NCI-H446 (cell line): ENCODE results near the gene ARRB2.
A peak's percentile ranks its signal among the peaks of the same experiment; 100 is the strongest.
"Not testable (repeated sequence)": the region's sequence is repeated elsewhere in the genome, so short reads cannot be mapped to it uniquely, and the experiment has no call there.

Experiments
- DNase-seq, 2 experiments: peaks; one replicate each; lab custom pipeline; 2025; lab: John Stamatoyannopoulos, UW

ARRB2 gene

DNA sequence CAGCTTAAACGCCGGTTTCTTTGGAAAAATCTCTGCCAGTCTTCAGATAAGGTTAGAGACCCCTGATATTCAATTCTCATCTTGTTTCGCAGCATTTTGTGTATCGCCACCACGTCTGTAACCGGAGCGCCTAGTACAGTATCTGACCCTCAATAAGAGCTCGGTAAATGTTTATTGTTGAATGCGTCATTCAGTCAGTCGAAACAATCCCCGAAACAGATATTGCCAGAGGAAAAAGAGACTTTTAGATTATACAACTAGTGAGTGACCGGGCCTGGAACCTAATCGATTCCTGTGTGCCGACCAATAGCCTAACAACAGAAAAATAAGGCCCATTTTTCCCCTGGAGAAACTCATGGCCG, 7.1 kb upstream of the ARRB2 start:
- DNase-seq: no peak

DNA sequence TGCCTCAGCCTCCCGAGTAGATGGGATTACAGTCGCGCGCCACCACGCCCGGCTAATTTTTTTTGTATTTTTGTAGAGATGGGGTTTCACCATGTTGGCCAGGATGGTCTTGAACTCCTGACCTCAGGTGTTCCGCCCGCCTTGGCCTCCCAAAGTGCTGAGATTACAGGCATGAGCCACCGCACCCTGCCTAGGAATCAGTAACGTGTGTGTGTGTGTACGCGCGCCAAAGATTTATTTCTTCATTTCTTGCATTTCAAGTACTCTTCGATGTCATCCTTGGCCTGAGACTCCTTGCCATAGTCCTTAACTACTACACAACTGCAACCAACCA, 5.9 kb upstream of the ARRB2 start:
- DNase-seq: not testable (repeated sequence)

DNA sequence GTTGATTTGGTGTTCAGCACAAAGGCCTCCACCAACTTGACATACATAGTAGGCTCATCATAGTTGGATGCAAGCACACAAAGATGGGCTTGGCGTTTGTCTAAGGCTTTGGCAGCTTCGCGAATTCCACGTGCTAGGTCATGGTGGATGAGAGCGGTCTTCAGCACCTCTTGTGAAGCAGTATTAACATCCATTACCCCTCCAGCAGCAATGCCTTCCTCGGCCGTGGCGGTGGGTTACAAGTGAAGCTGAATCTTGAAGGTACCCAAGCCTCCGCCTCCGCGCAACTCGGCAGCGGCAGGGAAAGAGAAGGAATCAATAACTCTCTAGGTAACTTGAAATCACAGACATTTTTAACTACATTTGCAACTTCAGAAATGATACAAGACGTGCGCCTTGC, 5.4 kb upstream of the ARRB2 start:
- no peak for DNase-seq

DNA sequence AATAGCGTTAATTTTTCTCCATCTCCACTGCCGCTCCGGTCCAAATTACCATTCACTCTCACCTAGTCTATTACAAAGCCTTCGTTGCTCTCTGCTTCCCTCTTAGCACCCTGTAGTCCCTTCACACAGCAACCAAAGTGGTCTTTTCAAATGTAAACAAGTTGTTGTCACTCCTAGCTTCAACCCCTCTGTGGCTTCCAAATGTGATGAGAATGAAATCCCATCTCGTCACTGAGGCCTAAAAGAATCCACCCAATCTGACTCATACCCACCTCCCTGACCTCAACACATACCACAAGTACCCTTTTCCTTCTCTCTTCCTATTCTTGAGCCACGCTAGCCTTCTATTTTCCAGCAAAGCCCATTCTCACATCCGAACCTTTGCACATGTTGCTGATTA, 4.3 kb upstream of the ARRB2 start:
- DNase-seq: no peak

DNA sequence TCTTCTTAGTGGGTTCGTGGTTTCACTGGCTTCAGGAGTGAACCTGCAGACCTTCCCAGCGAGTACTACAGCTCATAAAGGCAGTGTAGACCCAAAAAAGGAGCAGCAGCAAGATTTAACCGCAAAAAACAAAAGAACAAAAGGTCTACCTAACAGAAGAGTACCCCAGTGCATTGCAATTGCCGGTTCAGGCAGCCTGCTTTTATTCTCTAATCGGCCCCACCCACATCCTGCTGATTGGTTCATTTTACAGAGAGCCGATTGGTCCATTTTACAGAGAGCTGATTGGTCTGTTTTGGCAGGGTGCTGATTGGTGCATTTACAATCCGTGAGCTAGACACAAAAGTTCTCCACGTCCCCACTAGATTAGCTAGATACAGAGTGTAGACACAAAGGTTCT, 2.0 kb upstream of the ARRB2 start:
- DNase-seq: peak in 1 of 2 experiments; percentile 15

DNA sequence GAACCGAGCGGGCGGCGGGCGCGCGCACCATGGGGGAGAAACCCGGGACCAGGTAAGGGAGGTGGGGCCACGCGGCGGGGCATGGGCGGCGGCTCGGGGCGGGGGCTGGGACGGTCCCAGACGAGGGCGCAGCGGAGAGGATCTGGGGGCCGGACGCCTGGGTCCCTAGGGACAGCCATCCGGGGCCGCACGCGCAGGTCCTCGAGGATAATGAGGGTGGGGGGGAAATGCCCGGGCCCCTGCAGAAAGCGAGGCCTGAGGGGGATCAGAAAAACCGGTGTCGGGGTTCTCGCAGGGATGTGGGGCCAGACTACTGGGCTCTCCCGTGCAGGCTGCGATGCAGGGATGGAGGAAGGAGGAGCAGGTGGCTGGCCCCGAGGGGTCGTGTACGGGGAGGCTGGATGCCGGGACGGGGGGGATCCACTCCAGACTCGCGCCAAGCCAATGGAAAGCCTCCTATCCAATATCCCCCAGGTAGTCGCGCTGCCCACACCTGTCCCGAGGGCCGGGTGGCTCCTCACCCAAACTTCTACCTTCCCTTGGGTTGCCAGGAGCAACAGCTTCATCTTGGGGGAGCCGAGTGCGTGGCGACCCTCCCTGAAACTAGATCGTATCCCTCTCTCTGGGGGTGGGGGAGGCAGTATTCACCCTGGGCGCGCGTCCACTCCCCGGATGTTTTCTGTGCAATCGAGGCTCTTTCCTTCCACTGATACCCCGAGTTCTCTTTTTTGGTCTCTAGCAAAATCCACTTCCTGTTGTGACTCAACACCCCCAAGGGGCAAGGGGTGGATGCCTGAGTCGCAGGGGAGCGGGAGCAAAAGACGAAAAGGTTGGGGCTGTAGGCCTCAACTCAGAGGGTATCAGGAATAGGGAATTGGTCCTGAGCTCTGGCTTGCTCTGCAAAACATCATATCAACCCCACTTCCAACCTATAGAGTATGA, 532 bp downstream of the ARRB2 start:
- DNase-seq: peak in 1 of 2 experiments; percentile 45

DNA sequence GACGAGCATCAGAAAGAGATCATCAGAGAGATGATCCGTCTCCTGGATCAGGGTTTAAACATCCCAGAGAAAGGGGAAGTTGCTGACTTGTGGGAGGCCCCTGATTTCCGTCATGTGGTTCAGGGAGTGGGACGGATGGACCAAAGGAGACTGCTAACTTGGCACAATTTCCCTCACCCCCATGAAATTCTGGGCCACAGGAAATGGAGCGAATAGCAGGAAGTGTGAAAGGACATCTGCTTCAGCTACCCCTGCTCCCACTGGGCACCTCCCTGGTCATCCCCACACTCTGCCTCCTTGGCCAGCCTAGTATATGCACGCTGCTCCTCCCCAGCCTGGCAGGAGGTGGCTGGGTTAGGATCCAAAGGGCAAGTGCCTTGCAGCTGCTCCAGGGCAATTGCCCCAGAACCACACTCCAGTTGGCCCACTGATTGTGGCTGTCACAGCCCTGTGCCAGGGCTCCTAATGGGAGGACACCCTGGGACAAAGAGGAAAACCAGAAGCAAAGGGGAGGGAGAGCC, 1.3 kb downstream of the ARRB2 start:
- peak in 1 of 2 experiments; percentile 48 for DNase-seq

DNA sequence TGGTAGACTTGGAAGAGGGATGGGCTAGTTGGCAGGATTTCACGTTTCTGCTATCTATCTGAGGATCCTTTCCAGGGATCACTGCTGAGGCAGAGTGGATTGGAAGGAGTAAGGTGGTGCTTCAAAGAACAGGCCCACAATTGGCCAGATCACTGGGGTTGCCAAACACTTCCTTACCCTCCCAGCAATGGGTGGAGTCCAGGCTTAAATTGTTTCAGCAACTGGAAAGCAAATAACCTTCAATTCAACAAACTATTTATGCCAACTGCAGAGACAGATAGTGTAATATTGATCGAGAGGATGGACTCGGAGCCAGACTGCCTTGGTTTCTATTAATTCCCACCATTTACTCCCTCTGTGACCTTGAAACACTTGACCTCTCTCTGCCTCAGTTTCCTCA, 2.1 kb downstream of the ARRB2 start:
- DNase-seq: peak in 1 of 2 experiments; percentile 11

DNA sequence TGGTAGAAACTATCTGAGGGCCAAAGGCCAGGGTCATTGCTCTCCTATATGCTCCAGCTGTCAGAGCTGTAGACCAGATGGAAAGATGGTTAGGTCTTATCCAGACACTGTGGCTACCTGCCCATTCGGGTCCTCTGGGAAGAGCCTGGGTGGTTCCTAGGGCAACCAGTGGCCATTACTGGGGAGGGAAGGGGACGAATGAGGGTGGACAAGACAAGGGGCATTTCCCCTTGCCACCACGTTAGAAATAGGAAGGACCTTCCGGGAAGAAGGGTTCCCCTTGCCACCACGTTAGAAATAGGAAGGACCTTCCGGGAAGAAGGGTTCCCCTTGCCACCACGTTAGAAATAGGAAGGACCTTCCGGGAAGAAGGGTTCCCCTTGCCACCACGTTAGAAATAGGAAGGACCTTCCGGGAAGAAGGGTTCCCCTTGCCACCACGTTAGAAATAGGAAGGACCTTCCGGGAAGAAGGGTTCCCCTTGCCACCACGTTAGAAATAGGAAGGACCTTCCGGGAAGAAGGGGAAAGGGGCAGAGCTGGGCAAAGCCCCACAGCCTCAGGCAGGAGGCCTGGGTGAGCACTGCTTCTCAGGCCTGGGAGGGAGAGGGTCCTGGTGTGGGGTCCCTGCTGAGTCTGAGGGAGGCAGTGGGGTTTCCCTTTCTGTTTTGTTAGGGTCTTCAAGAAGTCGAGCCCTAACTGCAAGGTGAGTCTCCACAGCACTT, 4.1 kb downstream of the ARRB2 start:
- not testable (repeated sequence) for DNase-seq

DNA sequence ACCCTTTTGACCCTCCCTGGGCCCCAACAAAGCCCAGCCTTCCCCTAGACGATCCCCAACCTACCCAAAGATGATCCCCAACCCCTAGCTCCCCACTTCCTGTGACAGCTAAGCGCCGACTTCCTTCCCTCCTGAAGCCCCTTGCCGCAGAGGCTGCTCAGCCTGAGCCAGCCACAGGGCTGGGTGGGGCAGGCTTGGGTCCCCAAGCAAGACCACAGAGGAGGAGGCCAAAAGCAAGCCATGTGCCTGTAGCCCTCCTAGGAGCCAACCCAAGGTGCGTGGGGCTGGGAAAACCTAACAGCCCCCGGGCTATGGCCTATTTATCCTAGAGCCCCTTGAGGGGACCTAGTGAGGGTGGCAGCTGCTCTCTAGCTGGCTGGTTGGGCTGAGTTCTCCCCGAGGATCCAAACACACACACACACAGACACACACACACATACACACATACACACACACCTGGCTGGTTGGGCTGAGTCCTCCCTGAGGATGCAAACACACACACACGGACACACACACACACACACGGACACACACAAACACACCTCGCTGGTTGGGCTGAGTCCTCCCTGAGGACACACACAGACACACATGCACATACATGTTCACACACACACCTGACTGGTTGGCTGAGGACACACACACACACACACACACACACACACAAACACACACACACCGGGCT, 4.8 kb downstream of the ARRB2 start:
- DNase-seq: no peak

DNA sequence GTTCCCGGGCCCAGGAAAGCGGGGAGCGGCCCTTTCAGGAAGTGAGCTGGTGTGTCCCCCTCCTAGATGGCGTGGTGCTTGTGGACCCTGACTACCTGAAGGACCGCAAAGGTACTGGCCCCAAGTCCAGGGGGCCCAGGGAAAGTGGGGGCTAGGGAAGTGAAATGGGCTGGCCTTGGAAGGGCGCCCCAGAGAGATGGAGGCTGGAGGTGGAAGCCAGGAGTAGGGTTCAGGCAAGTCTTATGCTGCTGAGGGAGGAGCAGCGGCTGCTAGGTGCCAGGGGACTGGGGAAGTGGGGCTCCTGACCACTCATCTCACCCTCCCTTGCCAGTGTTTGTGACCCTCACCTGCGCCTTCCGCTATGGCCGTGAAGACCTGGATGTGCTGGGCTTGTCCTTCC, 5.6 kb downstream of the ARRB2 start:
- no peak for DNase-seq

DNA sequence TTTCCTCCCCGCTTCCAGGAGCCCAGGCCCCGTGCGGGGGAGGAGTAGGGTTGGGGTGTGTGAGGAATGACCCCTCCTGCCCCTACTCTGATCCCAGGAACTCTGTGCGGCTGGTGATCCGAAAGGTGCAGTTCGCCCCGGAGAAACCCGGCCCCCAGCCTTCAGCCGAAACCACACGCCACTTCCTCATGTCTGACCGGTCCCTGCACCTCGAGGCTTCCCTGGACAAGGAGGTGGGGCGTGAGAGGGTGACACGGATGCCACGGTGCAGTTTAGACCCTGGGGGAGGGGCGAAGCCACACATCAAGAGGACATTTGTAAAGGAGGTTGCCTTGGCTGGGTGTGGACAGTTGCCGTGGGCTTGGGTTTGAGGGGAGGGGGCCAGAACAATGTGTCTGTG, 7.4 kb downstream of the ARRB2 start:
- DNase-seq: no peak

DNA sequence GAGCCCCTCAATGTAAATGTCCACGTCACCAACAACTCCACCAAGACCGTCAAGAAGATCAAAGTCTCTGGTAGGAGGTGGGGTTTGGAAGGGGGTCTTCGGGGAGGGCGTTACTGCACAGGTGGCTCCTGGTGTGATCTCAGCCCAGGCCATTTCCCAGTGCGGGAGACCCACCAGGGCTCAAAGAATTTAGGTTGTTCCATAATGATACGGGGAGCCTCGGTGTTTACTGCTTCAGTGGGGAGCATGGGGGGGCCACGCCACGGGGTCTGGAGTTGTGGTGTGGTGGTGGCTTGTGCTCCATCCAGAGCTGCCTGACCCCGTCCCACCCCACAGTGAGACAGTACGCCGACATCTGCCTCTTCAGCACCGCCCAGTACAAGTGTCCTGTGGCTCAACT, 7.8 kb downstream of the ARRB2 start:
- DNase-seq: no peak

DNA sequence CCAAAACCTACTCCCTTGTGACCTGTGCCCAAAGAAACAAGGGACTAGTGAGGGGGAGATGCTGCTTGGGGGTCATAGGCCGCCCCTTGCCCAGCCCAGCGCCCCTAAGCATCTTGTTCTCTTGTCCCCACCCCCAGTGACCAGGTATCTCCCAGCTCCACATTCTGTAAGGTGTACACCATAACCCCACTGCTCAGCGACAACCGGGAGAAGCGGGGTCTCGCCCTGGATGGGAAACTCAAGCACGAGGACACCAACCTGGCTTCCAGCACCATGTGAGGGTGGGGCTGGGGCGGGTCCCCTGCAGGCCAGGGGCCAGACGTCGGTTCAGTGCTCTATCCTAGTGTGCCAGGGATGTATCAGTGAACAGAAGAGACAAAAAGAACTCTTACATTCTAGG, 8.7 kb downstream of the ARRB2 start:
- no peak for DNase-seq

DNA sequence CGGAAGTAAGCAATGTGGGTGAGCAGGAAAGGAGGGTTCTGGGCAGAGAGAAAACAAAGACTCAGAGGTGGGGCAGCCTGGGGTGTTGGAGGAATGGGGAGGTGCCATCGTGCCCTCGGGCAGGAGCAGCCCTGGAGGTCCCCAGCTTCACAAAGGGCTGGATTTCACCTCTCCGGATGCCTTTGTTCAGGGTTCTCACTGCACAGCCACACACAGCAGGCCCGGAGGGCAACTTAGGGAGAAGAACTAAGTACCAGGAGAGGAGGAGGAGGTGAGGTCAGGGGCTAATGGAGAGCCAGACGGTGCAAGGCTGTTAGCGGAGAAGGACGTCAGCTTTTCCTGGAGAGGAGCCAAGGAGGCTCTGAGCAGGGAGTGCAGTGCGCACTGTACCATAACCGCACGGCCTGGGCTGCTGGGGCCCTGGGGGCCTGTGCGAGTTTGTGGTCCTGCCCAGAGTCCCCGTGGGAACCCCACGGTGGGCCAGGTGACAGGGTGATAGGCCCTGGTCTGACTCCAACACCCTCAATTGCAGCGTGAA, 9.3 kb downstream of the ARRB2 start:
- no peak for DNase-seq

DNA sequence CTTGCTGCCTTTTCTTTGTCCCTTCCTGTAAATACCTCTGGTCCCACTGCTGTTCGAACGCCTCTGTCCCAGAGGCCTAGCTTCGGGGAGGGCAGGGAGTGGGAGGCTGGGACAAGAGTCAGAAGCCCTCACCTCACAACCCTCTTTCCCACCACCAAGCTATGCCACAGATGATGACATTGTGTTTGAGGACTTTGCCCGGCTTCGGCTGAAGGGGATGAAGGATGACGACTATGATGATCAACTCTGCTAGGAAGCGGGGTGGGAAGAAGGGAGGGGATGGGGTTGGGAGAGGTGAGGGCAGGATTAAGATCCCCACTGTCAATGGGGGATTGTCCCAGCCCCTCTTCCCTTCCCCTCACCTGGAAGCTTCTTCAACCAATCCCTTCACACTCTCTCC, 10.4 kb downstream of the ARRB2 start:
- DNase-seq: no peak

DNA sequence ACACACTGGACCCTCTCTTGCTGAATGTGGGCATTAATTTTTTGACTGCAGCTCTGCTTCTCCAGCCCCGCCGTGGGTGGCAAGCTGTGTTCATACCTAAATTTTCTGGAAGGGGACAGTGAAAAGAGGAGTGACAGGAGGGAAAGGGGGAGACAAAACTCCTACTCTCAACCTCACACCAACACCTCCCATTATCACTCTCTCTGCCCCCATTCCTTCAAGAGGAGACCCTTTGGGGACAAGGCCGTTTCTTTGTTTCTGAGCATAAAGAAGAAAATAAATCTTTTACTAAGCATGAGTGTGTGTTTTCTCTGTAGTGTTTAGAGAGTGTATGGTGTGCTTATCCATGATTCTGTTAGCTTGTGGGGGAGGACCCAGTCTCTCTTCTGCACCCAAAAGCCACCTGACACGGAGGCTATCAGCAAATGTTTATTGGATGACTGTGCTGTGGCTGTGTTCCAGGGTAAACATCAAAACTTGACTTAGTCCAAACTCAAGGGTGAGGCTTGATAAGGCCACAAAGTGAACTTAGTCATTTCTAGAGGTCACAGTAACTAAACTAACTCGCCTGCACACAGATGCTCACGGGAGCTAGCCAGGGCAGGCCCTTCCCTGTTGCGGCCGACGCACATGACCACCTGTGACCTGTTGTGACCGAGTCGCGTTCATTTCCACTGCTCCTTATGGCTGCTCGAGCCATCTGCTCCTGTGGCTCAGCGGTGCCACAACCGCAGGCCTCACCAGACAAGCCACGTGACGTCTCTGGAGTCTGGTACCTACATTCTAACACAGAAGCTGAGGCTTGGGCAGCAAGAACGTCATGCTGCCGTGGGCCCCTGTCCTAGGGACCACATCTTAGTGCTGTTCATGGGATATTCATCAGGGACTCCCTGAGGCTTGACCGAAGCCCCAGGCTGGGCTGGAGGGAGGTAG, 11.0 kb downstream of the ARRB2 start:
- DNase-seq: no peak

DNA sequence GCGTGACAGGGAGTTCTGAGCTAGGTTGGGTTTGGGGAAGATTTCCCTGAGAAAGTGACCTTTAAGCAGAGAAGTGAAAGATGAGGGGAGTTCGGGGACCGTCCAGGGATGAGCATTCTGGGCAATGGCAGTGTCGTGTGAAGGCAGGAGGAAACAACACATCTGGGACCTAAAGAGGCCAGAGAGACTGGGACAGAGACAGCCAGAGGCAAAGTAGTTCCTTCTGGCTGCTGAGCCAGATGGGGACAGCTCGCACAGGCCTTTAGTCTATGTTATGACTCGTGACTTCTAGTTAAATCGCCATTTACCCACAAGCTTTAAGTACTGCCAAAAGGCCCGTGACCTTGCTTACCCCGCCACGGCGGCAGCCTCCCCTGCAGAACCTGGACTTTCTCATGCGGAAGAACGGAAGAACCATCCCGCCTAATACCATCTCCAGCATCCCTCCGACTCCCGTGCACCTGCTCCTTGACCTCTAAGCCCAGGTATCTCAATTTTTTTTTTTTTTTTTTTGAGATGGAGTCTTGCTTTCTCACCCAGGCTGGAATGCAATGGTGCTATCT, 12.3 kb downstream of the ARRB2 start:
- no peak for DNase-seq

DNA sequence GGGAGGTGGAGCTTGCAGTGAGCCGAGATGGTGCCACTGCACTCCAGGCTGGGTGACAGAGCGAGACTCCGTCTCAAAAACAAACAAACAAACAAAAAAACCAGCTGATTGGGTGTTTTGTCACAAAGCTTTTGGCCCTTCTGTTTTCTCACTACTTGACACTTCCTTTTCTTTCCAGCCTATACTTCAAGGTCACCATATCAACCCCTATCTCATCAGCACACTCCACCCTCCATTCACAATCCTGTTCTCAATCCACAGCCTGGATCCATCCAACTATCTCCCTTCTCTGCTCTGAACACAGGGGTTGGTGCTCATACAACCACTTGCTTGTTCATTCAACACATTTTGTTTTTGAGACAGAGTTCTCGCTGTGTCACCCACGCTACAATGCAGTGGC, 14.2 kb downstream of the ARRB2 start:
- no peak for DNase-seq

DNA sequence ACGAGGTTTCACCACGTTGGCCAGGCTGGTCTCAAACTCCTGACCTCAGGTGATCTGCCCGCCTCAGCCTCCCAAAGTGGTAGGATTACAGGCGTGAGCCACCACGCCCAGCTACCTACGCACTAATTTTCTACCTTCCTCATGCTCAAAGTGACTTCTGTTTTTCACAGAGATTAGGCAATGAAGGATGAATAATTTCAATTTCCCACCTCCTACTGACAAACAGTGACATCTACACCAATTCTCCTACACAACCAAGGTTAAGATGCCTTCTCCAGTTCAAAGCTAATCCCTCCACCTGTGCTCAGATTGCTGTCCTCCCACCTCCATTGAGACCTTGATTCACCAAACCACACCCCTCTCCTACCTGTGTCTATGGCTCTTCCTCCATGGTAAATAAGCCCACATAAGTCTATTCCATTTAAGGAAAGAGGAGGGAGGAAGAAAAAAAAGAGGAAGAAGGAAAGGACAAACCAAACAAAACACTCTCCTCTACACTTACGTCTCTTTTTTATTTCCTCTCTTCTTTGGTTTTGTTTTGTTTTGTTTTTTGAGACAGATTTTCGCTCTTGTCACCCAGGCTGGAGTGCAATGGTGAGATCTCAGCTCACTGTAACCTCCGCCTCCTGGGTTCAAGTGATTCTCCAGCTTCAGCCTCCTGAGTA, 15.3 kb downstream of the ARRB2 start:
- no peak for DNase-seq
